AG04450 (cell line): ENCODE data around the gene GLDC. TPM values are rescaled to one million over a fixed set of nuclear protein-coding genes. Genes with fewer than 3 reads are reported as not detected.
A peak's percentile ranks its signal among the peaks of the same experiment; 100 is the strongest.

ENCODE experiments used
- CTCF ChIA-PET: fragments of 300-600, 350-600 bp; formaldehyde crosslinking; extraction: SDS; loops from one replicate; lab custom pipeline; 2022; ENCODE audit warnings: antibody characterized with exemption, inconsistent platforms; lab: Charles Lee
- POLR2A ChIA-PET: fragments of 350-600 bp; formaldehyde crosslinking; extraction: SDS; loops from one replicate; lab custom pipeline; 2021; ENCODE audit warnings: antibody characterized with exemption, inconsistent platforms; lab: Yijun Ruan, JAX
- DNase-seq: peaks from one replicate; pipeline ENCODE4 v3.0.0-alpha.2; 2011; ENCODE audit warnings: low read depth, low spot score
- H3K27ac ChIP-seq: one replicate; pipeline ENCODE4 v1.5.1; 2012; ENCODE audit warnings: low read depth, low read length, control low read depth
- H3K27me3 ChIP-seq: one replicate; pipeline ENCODE4 v1.6.0; 2012; ENCODE audit warnings: low read length; ENCODE audit not compliant: control insufficient read depth, insufficient read depth
- H3K4me3 ChIP-seq: 2 replicates; pipeline ENCODE4 v1.5.1; 2011; ENCODE audit warnings: mild to moderate bottlenecking, low read depth, low read length, control low read depth
- H3K9me3 ChIP-seq: 2 replicates; pipeline ENCODE4 v1.5.1; 2012; ENCODE audit warnings: low read length; ENCODE audit not compliant: control insufficient read depth, insufficient read depth
- CTCF ChIP-seq: IDR thresholded peaks from 2 replicates; pipeline ENCODE4 v1.5.1; 2011; ENCODE audit warnings: low read depth, low read length, control low read depth, inconsistent platforms
- polyA plus RNA-seq: library from polyadenylated mRNA; depleted of rRNA; stranded (reverse); fragments of >200 nt; gene quantifications from 2 replicates; pipeline ENCODE4 v1.2.3, GENCODE V29; 2011

The GLDC gene
- polyA plus RNA-seq, 1 experiment = 0.20 TPM

- no peak for DNase-seq
- Histone ChIP-seq H3K27me3 (no peaks in the 10 kb centered on the region), H3K27ac (no peak overlapping the region), H3K4me3 (no peak overlapping the region), H3K9me3 (no peaks in the 10 kb centered on the region)
- POLR2A ChIA-PET = interaction anchor here (0.6 kb wide), 1 partner anchor 10 kb away, joined by 5 read pairs; no protein-coding TSS in a partner anchor
- CTCF ChIA-PET = interaction anchor here (1.2 to 3.1 kb wide), 2 partner anchors 67 to 87 kb away, joined by 4 to 10 read pairs; no protein-coding TSS in a partner anchor
- no peak for TF ChIP-seq CTCF
These were observed 26.6 kb upstream of the GLDC start for GRCh38 chr9:6672118-6672517.

DNA sequence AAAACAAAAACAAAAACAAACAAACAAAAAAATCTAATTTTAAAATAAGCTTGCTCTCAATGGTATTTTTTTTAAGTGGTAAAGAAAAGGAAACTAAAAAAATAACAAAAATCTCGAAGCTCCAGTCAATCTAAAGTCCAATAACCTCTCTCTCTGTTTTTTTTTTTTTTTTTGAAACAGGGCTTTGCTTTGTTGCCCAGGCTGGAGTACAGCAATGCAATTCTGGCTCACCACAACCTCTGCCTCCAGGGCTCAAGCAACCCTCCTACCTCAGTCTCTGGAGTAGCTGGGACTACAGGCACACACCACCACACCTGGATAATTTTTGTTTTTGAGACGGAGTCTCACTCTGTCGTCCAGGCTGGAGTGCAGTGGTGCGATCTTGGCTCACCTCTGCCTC, 25.9 kb upstream of the GLDC start:
- Histone ChIP-seq H3K4me3 (no peak overlapping the region), H3K27me3 (no peaks in the 10 kb centered on the region), H3K27ac (no peak overlapping the region), H3K9me3 (no peaks in the 10 kb centered on the region)
- no peak for TF ChIP-seq CTCF
- no peak for DNase-seq
- POLR2A ChIA-PET = interaction anchor here (0.6 to 0.7 kb wide), 3 partner anchors 10 to 316 kb away, joined by 3 to 5 read pairs (median 3); no protein-coding TSS in a partner anchor
- CTCF ChIA-PET = interaction anchor here (1.0 to 3.1 kb wide), 3 partner anchors 68 to 617 kb away, joined by 4 to 10 read pairs (median 4); no protein-coding TSS in a partner anchor

DNA sequence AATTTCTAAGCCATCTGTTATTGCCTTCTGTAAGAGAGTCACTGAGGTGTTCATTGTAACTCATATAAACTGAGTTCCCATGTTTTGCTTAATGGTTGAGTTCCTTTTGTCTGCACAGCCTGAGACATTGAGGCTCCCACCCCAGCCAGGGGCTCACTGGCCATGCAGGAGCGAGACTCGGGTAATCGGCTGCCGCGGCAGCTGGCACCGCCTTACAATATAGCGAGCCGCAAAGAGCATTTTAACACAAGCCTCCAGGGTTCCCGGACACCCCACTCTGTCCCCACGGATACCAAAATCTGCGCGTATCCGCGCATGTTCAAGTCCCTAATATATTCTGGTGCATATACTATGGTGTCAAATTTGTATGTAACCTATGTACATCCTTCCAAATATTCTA, 24.4 kb upstream of the GLDC start:
- CTCF ChIA-PET = interaction anchor here (1.2 to 1.6 kb wide), 3 partner anchors 83 to 317 kb away, joined by 4 to 5 read pairs (median 4); no protein-coding TSS in a partner anchor
- no peak overlapping the region for H3K27ac ChIP-seq
- DNase-seq = no peak
- no peak overlapping the region for H3K4me3 ChIP-seq
- H3K27me3 ChIP-seq = no peaks in the 10 kb centered on the region
- no peak for TF ChIP-seq CTCF
- H3K9me3 ChIP-seq = no peaks in the 10 kb centered on the region
- POLR2A ChIA-PET = no interaction called here

DNA sequence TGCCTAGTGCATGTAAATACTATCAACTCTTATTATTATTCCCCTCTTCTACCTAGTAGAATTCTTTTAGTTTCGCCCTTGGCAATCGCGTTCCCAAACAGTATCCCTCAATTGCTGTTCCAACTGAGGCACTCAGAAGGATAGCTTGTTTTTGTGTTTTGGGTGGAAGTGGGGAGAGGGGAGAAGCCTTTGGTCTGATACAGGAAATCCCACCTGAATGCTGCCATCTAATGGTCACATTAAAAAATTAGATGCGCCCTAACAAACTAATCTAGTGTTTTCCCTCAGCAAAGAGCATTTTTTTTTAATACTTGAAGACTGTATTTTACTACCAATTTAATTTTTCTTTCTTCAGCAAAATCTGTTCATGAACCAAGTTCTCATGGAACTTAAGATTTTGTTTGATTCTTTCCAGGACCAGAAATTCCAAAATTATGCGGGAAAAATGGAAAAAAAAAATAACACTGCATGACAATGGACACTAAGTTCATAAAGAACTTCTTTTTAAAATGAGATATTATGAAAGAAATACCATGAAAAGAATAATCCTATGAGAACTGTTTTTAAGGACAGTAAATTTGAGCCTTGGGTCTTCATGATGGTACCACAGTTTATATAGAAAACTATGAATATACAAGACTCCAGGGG, 22.2 kb upstream of the GLDC start:
- Histone ChIP-seq H3K27ac (no peak overlapping the region), H3K4me3 (no peak overlapping the region), H3K9me3 (no peaks in the 10 kb centered on the region), H3K27me3 (no peaks in the 10 kb centered on the region)
- ChIA-PET CTCF (interaction anchor here (0.6 to 1.8 kb wide), 41 partner anchors 9 to 752 kb away, joined by 3 to 68 read pairs (median 4); no protein-coding TSS in a partner anchor), POLR2A (no interaction called here)
- TF ChIP-seq CTCF = peak; percentile 70
- no peak for DNase-seq

GRCh38 chr9:6667080-6667479, 21.6 kb upstream of the GLDC start:
- DNase-seq = no peak
- ChIA-PET CTCF (interaction anchor here (0.6 to 1.8 kb wide), 41 partner anchors 9 to 751 kb away, joined by 3 to 68 read pairs (median 4); no protein-coding TSS in a partner anchor), POLR2A (no interaction called here)
- Histone ChIP-seq H3K4me3 (no peak overlapping the region), H3K9me3 (no peaks in the 10 kb centered on the region), H3K27ac (no peak overlapping the region), H3K27me3 (no peaks in the 10 kb centered on the region)
- no peak for TF ChIP-seq CTCF
